GM18508 (cell line): ENCODE data around the gene CHAF1A.

Experiments used
- ATAC-seq: cut with Tn5 transposase; IDR thresholded peaks from one replicate; pipeline ENCODE4 v1.9.1; 2021; ENCODE audit warnings: moderate number of reproducible peaks; ENCODE audit not compliant: insufficient read depth, unreplicated experiment

Gene CHAF1A

GRCh38 chr19:4365791-4366665 lies 36.4 kb upstream of the CHAF1A start:
- no peak for ATAC-seq

GRCh38 chr19:4366666-4367335 lies 35.6 kb upstream of the CHAF1A start:
- no peak for ATAC-seq

GRCh38 chr19:4367336-4367723 lies 35.1 kb upstream of the CHAF1A start:
- ATAC-seq: no peak

- no peak for ATAC-seq
Observed at GRCh38 chr19:4367781-4368127, 34.7 kb upstream of the CHAF1A start.

- no peak for ATAC-seq
Observed at GRCh38 chr19:4368128-4368820, 34.2 kb upstream of the CHAF1A start.

GRCh38 chr19:4369109-4369887 lies 33.1 kb upstream of the CHAF1A start:
- peak; percentile 44 for ATAC-seq

GRCh38 chr19:4369888-4370260 lies 32.6 kb upstream of the CHAF1A start:
- no peak for ATAC-seq

- ATAC-seq: no peak
Observed at GRCh38 chr19:4370418-4371041, 31.9 kb upstream of the CHAF1A start.

- ATAC-seq: no peak
Observed at GRCh38 chr19:4371247-4372164, 30.9 kb upstream of the CHAF1A start.

GRCh38 chr19:4372165-4373012 lies 30.1 kb upstream of the CHAF1A start:
- no peak for ATAC-seq

- ATAC-seq: no peak
Observed at GRCh38 chr19:4373013-4373367, 29.4 kb upstream of the CHAF1A start.

- no peak for ATAC-seq
Observed at GRCh38 chr19:4373601-4374497, 28.6 kb upstream of the CHAF1A start.

- ATAC-seq: no peak
Observed at GRCh38 chr19:4374498-4375163, 27.8 kb upstream of the CHAF1A start.

- no peak for ATAC-seq
Observed at GRCh38 chr19:4375164-4376027, 27.0 kb upstream of the CHAF1A start.

GRCh38 chr19:4376028-4376670 lies 26.3 kb upstream of the CHAF1A start:
- ATAC-seq: no peak

- ATAC-seq: no peak
Observed at GRCh38 chr19:4376671-4376990, 25.8 kb upstream of the CHAF1A start.
